GM19025 (cell line): ENCODE data around the gene NAPA.

Experiments used
- ATAC-seq: cut with Tn5 transposase; IDR thresholded peaks from one replicate; pipeline ENCODE4 v1.9.1; 2021; ENCODE audit warnings: mild to moderate bottlenecking, low read depth, moderate library complexity; ENCODE audit not compliant: unreplicated experiment

Gene NAPA

GRCh38 chr19:47526798-47527197 lies 11.9 kb upstream of the NAPA start:
- no peak for ATAC-seq

GRCh38 chr19:47523473-47523872 lies 8.6 kb upstream of the NAPA start:
- ATAC-seq = no peak

GRCh38 chr19:47521473-47522180 lies 6.8 kb upstream of the NAPA start:
- ATAC-seq = no peak

- no peak for ATAC-seq
Observed at GRCh38 chr19:47520839-47521238, 6.0 kb upstream of the NAPA start.

- ATAC-seq = no peak
Observed at GRCh38 chr19:47520343-47520806, 5.5 kb upstream of the NAPA start.

GRCh38 chr19:47518854-47519253 lies 4.0 kb upstream of the NAPA start:
- no peak for ATAC-seq

- no peak for ATAC-seq
Observed at GRCh38 chr19:47518139-47518538, 3.3 kb upstream of the NAPA start.

- ATAC-seq = no peak
Observed at GRCh38 chr19:47514151-47514868, 553 bp downstream of the NAPA start.

- ATAC-seq = no peak
Observed at GRCh38 chr19:47512948-47513319, 1.9 kb downstream of the NAPA start.

GRCh38 chr19:47512183-47512947 lies 2.5 kb downstream of the NAPA start:
- ATAC-seq = no peak

GRCh38 chr19:47511681-47512080 lies 3.2 kb downstream of the NAPA start:
- no peak for ATAC-seq

- no peak for ATAC-seq
Observed at GRCh38 chr19:47511128-47511517, 3.7 kb downstream of the NAPA start.

- no peak for ATAC-seq
Observed at GRCh38 chr19:47510516-47511127, 4.2 kb downstream of the NAPA start.

GRCh38 chr19:47509973-47510372 lies 4.9 kb downstream of the NAPA start:
- ATAC-seq = no peak

GRCh38 chr19:47509170-47509847 lies 5.6 kb downstream of the NAPA start:
- no peak for ATAC-seq

- ATAC-seq = no peak
Observed at GRCh38 chr19:47508721-47509120, 6.1 kb downstream of the NAPA start.

- no peak for ATAC-seq
Observed at GRCh38 chr19:47507924-47508553, 6.8 kb downstream of the NAPA start.

GRCh38 chr19:47507012-47507411 lies 7.9 kb downstream of the NAPA start:
- no peak for ATAC-seq

GRCh38 chr19:47506459-47506858 lies 8.4 kb downstream of the NAPA start:
- ATAC-seq = no peak

GRCh38 chr19:47505506-47505905 lies 9.4 kb downstream of the NAPA start:
- no peak for ATAC-seq
